C4-2B (cell line): ENCODE results near the gene HEATR3.

Experiments
- ZFX ChIP-seq: fragments of 450-650 bp; IDR thresholded peaks from 2 replicates; pipeline ENCODE4 v1.6.1; 2017
- TF ChIP-seq, protein P1 (sequence below): fragments of 450-650 bp; conservative IDR thresholded peaks from 2 replicates; pipeline ENCODE4 v1.5.1; 2017; ENCODE audit warnings: mild to moderate bottlenecking

DNA sequence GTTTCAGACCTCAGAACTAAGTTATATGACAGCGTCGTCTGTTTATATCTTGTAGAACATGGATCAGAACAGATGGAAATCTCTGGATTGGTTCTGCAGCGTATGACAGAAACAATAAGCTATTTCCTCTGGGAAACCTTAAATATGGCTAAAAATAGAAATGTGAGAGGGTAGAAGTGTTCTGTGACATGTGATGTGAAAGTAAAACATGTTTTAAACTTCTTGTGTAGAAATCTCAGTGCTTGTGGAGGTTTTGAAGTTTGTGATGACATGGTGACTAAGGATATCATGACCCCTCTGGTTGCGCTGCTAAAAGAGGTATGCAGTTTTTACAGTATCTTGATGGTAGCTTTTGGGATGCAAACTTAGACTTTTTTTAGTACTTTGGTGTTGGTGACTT, 2.8 kb downstream of the HEATR3 start:
- TF ChIP-seq, protein P1, sequence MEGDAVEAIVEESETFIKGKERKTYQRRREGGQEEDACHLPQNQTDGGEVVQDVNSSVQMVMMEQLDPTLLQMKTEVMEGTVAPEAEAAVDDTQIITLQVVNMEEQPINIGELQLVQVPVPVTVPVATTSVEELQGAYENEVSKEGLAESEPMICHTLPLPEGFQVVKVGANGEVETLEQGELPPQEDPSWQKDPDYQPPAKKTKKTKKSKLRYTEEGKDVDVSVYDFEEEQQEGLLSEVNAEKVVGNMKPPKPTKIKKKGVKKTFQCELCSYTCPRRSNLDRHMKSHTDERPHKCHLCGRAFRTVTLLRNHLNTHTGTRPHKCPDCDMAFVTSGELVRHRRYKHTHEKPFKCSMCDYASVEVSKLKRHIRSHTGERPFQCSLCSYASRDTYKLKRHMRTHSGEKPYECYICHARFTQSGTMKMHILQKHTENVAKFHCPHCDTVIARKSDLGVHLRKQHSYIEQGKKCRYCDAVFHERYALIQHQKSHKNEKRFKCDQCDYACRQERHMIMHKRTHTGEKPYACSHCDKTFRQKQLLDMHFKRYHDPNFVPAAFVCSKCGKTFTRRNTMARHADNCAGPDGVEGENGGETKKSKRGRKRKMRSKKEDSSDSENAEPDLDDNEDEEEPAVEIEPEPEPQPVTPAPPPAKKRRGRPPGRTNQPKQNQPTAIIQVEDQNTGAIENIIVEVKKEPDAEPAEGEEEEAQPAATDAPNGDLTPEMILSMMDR, result no peak
- no peak for TF ChIP-seq ZFX
